Brain pericyte (primary cell): Measurements from ENCODE around the gene MINDY3.
A peak's percentile ranks its signal among the peaks of the same experiment; 100 is the strongest.
"Not testable (repeated sequence)": the region's sequence is repeated elsewhere in the genome, so short reads cannot be mapped to it uniquely, and the experiment has no call there.

ENCODE experiments used
- DNase-seq: peaks from one replicate; pipeline ENCODE4 v3.0.0-alpha.2; 2012; ENCODE audit warnings: low read depth, low spot score

MINDY3 gene

GRCh38 chr10:15859906-15860691 is at the start of gene MINDY3:
Gene MINDY3 (minus strand): TSS chr10:15860507. CDS start chr10:15860299, 208 bp downstream.
- DNase-seq, result peak; percentile 34

DNA sequence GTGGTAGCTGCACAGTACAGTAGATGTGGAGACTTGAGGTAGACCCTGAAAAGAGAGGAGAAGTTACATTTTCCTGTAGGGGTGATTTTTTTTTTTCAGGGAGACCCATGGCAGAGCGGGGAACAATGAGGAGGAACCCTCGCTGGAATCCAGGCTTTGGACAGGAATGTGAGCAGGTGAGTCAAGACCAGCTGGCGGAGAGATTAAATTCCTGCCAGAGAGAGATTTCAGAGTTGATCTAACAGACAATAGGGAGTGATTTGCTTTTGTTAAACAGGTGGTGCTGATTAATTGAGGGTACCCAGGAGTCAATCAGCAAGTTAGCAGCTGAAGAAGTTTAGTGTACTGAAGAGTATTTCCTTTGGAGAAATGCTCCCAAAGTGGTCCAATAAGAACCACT is 41.6 kb upstream of the MINDY3 start:
- DNase-seq, result no peak

DNA sequence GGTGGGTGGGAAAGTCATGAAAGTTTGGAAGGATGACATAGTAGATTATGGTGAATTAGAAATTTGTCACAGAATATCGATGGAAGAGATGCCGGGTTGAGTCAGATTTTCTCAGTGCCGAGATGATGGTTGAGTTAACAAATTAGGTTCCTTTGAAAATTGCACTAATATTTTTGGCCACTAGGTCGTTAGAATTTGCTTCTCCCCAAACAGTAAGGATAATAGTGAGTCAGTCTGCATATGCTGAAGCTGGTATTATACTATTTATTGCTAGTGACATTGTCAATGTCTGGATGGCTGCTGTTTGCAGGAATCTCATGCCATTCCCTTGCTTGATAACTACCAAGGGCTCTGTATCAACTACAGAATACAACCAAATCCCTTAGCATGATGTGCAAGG is 37.7 kb upstream of the MINDY3 start:
- DNase-seq, result no peak

DNA sequence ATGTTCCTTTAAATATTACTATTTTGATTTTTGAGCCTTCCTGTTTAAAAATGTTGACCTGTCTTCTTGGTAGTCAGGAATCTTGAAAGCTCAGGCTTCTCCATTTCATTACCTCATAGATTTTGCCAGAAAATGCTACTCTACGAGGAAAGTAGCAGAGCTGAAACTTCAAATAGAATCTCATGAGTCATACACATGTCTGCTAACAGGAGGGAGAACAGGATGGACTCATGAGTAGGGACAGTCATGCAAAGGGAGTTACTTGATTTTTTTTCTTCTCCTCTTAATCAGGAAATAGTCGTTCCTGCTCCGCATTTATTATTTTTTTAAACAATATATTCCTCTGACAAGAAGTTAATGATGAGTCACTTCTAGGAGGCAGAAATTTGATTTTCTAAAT is 37.0 kb upstream of the MINDY3 start:
- DNase-seq, result no peak

DNA sequence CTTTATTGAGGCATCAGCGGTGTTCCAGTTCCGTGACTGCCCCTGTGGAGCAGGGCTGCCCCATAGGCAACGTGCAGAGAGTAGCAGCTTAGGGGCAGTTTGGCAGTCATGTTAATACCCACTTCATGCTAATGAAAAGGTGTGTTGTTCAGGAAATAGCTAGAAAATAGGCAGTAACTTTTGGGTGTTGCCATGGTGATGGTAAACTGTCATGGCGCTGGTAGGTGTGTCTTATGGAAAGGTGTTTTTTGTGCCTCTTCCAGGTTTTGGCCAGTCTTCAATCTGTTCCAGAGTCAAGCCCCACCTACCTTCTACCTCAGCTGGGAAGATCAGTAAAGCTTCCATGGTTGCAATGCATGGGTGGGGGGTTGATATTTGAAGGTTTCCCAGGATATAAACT is 36.3 kb upstream of the MINDY3 start:
- no peak for DNase-seq

GRCh38 chr10:15884447-15884846 is 24.1 kb upstream of the MINDY3 start:
- no peak for DNase-seq

- no peak for DNase-seq
These were observed 21.2 kb upstream of the MINDY3 start for GRCh38 chr10:15881542-15881941.

- no peak for DNase-seq
These were observed 19.4 kb upstream of the MINDY3 start for GRCh38 chr10:15879663-15880062.

DNA sequence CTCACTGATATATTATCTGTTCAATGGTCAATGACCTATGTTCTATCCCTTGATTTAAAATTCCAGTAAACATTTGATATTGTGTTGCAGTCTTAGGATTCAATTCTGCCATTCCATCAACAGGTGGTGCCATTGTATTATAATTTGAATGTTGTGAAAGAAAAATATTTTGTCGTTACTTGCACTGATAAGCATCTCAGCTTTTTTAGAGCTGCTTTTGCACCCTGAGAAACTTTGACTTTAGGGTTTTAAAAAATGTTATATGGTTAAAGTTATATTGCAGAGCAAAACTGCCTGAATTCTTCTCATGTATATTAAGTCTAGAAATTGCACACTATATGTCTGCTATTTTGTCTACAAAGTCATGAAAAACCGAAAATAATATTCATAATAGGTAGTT is 18.8 kb upstream of the MINDY3 start:
- no peak for DNase-seq

GRCh38 chr10:15877836-15878576 is 17.7 kb upstream of the MINDY3 start:
- DNase-seq, result no peak

GRCh38 chr10:15876274-15876673 is 16.0 kb upstream of the MINDY3 start:
- not testable (repeated sequence) for DNase-seq

GRCh38 chr10:15872645-15873044 is 12.3 kb upstream of the MINDY3 start:
- not testable (repeated sequence) for DNase-seq

- no peak for DNase-seq
These were observed 11.5 kb upstream of the MINDY3 start for GRCh38 chr10:15871823-15872222.

DNA sequence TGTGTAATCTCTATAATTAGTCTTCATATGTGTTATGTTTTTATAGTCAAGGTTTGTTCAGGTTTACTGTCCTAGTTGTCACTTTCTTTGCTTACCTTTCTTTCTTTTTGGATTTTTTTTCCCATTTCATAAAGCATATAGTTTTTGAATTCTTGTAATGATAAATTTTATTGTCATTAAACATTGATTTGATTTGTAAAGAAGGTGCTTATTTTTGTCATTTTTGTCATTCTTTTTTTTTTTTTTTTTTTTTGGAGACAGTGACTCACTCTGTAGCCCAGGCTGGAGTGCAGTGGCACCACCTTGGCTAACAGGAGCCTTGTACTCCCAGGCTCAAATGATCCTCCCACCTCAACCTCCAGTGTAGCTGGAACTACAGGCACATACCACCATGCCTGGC is 9.6 kb upstream of the MINDY3 start:
- DNase-seq, result no peak

DNA sequence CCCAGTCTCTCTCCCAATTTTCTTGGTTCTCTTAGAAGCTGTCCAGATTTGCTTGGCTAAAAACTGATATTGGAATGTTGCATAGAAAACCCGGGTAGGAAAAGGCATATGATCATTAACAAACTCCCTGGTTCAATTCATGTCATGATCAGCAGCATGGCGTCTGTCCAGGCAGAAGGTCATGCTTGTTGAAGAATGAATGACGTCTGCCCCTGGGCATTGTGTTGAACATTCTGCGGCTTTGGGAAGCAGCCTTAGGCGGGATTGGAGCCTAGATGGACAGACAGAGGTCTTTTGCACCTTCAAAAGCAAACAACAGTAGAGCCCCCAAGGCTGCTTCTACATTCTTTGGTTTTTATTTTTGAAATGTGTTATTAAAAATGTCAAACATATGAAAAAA is 7.7 kb upstream of the MINDY3 start:
- DNase-seq, result no peak

DNA sequence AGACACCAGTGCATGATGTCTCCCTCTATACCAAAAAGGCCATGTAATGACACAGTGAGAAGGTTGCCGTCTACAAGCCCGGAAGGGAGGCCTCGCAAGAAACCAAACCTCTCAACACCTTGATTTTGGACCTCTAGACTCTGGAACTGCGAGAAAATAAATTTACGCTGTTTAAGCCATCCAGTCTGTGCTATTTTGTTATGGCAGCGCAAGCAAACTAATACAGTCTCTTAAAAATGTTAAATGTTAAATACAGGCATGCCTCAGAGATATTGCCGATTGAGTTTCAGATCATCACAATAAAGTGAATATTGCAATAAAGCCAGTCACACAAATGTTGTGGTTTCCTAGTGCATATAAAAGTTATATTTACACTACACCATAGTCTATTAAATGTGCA is 5.0 kb upstream of the MINDY3 start:
- no peak for DNase-seq

DNA sequence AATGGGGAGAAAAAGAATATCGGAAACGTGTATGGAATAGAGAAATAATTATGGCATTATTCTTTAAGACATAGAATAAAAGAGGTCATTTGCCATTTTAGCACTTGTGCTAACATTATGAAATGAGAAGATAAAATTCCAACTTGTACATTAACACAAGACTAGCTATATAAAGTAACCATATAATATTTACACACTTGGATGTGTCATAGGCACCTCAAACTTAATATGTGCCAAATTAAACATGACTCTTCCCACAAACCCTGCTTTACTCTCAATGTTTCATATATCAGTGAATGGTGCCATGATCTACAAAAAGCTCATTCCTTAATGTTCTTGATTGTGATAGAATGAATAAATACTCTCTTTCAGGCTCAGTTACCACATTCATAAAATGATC is 4.1 kb upstream of the MINDY3 start:
- DNase-seq, result no peak

DNA sequence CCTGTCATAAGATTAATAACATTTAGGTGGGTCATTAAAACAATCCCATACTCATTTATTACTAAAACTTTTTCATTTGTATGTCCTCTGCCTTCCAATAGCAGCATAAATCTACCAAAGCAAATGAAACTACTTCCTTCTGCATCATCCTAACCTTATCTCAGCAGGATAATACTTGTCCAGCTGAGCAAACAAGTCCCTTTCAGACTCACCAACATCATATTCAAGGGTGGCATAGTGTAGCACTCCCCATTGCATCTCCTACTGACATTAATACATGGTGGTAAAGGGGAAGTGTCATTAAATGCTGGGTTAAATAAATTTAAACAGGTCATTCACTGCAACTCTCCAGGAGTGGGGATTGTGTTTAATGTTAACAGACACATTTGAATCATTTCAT is 3.4 kb upstream of the MINDY3 start:
- no peak for DNase-seq

DNA sequence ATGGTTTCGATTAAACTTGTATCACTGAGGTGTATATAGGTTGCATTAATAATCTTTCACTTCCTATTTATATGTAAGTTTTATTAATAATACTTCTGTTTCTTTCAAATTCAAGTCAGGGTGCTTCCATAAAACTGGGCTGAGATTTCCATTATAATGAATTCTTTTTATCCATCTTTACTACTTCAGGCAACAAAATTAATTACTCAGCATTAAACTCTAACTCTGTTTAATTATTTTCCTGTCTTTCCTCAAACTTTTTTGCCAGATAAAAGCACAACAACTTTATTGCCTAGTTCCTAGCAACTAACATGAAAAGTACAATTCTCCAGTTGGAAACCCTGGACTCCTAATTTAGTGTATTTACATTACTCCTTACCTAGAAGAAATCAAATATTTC is 3.0 kb upstream of the MINDY3 start:
- no peak for DNase-seq

GRCh38 chr10:15860692-15861201 is 440 bp upstream of the MINDY3 start:
- no peak for DNase-seq

DNA sequence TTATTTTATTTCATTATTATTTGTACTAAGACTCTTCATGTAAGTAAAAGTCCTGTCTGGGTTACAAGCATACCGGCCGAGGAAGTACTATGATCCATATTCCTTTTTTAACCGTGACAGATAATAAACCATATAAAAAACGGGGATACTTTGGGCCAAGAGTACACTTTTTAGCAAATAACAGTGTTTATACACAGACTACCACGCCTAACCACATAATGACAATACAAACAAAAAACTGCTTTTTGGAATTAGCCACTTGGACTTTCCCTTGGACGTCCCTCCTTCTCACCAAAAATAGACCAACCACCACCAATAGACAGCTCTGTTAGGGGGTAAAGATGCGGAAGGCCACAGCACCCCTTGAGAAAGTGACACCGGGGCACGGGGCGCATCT is 800 bp downstream of the MINDY3 start:
- DNase-seq, result no peak

- no peak for DNase-seq
These were observed 1.4 kb downstream of the MINDY3 start for GRCh38 chr10:15858861-15859281.

GRCh38 chr10:15857107-15857575 is 3.2 kb downstream of the MINDY3 start:
- no peak for DNase-seq
